Liver (tissue), 9 donors: ENCODE data around the gene ANAPC10. TPM values are rescaled to one million over a fixed set of nuclear protein-coding genes. Genes with fewer than 3 reads are reported as not detected.

ENCODE experiments used
- DNase-seq: peaks from one replicate; pipeline ENCODE4 v3.0.0-alpha.2; 2017; ENCODE audit warnings: low spot score
- H3K27ac ChIP-seq, 2 donors: one replicate each; pipeline ENCODE4 v1.7.0; 2013; ENCODE audit warnings: inconsistent platforms in 2 of 2, low read length in 2 of 2, control low read depth in 1 of 2, low read depth in 1 of 2, mild to moderate bottlenecking in 1 of 2
- H3K27me3 ChIP-seq, 4 donors: one replicate each; pipeline versions ENCODE4 v1.6.1 to v1.7.0; 2013; ENCODE audit warnings: low read length in 3 of 4, inconsistent platforms in 1 of 4, mild to moderate bottlenecking in 1 of 4, moderate library complexity in 1 of 4; ENCODE audit not compliant: control insufficient read depth in 4 of 4, insufficient read depth in 4 of 4
- H3K36me3 ChIP-seq, 4 donors: one replicate each; pipeline versions ENCODE4 v1.6.1 to v1.7.0; 2013; ENCODE audit warnings: low read length in 3 of 4, mild to moderate bottlenecking in 3 of 4, low read depth in 1 of 4, moderate library complexity in 1 of 4; ENCODE audit not compliant: control insufficient read depth in 4 of 4, insufficient read depth in 3 of 4
- H3K4me1 ChIP-seq, 4 donors: one replicate each; pipeline versions ENCODE4 v1.6.1 to v1.7.0; 2013; ENCODE audit warnings: low read length in 3 of 4, mild to moderate bottlenecking in 3 of 4, moderate library complexity in 1 of 4; ENCODE audit not compliant: control insufficient read depth in 4 of 4, insufficient read depth in 4 of 4
- H3K4me3 ChIP-seq, 3 donors: one replicate each; pipeline versions ENCODE4 v1.6.1 to v1.7.0; 2013; ENCODE audit warnings: low read length in 3 of 3, control low read depth in 1 of 3, low read depth in 1 of 3, mild to moderate bottlenecking in 1 of 3
- H3K9ac ChIP-seq, 2 donors: one replicate each; pipeline ENCODE4 v1.7.0; 2013; ENCODE audit warnings: low read length in 2 of 2, mild to moderate bottlenecking in 2 of 2, moderate library complexity in 2 of 2, control low read depth in 1 of 2, low read depth in 1 of 2
- H3K9me3 ChIP-seq, 4 donors: one replicate each; pipeline versions ENCODE4 v1.6.1 to v1.7.0; 2013; ENCODE audit warnings: low read length in 3 of 4; ENCODE audit not compliant: control insufficient read depth in 4 of 4
- ATF3 ChIP-seq: IDR thresholded peaks from 2 replicates; pipeline ENCODE4 v1.6.1; 2016; ENCODE audit warnings: antibody characterized with exemption
- CTCF ChIP-seq: fragments of 150-350 bp; IDR thresholded peaks from 2 replicates; pipeline ENCODE4 v1.5.1; 2017; ENCODE audit warnings: improper control_type of control experiment, low read depth, low read length; ENCODE audit not compliant: missing input control
- EGR1 ChIP-seq, 2 donors: IDR thresholded peaks; 2 replicates each; pipeline ENCODE4 v1.6.1; 2016 to 2018; ENCODE audit warnings: antibody characterized with exemption in 2 of 2, low read depth in 2 of 2
- FOXA1 ChIP-seq: IDR thresholded peaks from 2 replicates; pipeline ENCODE4 v1.6.1; 2016; ENCODE audit warnings: antibody characterized with exemption
- FOXA2 ChIP-seq: IDR thresholded peaks from 2 replicates; pipeline ENCODE4 v1.6.1; 2016; ENCODE audit warnings: antibody characterized with exemption
- GABPA ChIP-seq, 2 donors: IDR thresholded peaks in 1 of 2; conservative IDR thresholded peaks in 1 of 2; 2 replicates each; pipeline ENCODE4 v1.6.1; 2016; ENCODE audit warnings: antibody characterized with exemption in 2 of 2, mild to moderate bottlenecking in 1 of 2, moderate library complexity in 1 of 2
- HNF4A ChIP-seq, 2 donors: conservative IDR thresholded peaks; 2 replicates each; pipeline ENCODE4 v1.6.1; 2016; ENCODE audit warnings: antibody characterized with exemption in 2 of 2, mild to moderate bottlenecking in 2 of 2
- HNF4G ChIP-seq: IDR thresholded peaks from 2 replicates; pipeline ENCODE4 v1.6.1; 2016; ENCODE audit warnings: antibody characterized with exemption
- JUND ChIP-seq, 2 donors: IDR thresholded peaks; 2 replicates each; pipeline ENCODE4 v1.6.1; 2016; ENCODE audit warnings: antibody characterized with exemption in 2 of 2
- MAX ChIP-seq: IDR thresholded peaks from 2 replicates; pipeline ENCODE4 v1.6.1; 2016; ENCODE audit warnings: antibody characterized with exemption
- NR2F2 ChIP-seq: IDR thresholded peaks from 2 replicates; pipeline ENCODE4 v1.6.1; 2016; ENCODE audit warnings: antibody characterized with exemption
- RAD21 ChIP-seq, 2 donors: IDR thresholded peaks; 2 replicates each; pipeline ENCODE4 v1.6.1; 2016; ENCODE audit warnings: antibody characterized with exemption in 2 of 2, mild to moderate bottlenecking in 2 of 2
- REST ChIP-seq: IDR thresholded peaks from 2 replicates; pipeline ENCODE4 v1.6.1; 2016; ENCODE audit warnings: antibody characterized with exemption, mild to moderate bottlenecking
- RXRA ChIP-seq, 2 donors: IDR thresholded peaks; 2 replicates each; pipeline ENCODE4 v1.6.1; 2017 to 2018; ENCODE audit warnings: antibody characterized with exemption in 2 of 2, mild to moderate bottlenecking in 1 of 2
- SP1 ChIP-seq: IDR thresholded peaks from 2 replicates; pipeline ENCODE4 v1.6.1; 2018; ENCODE audit warnings: antibody characterized with exemption, mild to moderate bottlenecking
- TAF1 ChIP-seq: conservative IDR thresholded peaks from 2 replicates; pipeline ENCODE4 v1.6.1; 2016; ENCODE audit warnings: antibody characterized with exemption, mild to moderate bottlenecking
- YY1 ChIP-seq: IDR thresholded peaks from 2 replicates; pipeline ENCODE4 v1.6.1; 2016; ENCODE audit warnings: antibody characterized with exemption, mild to moderate bottlenecking
- ZBTB33 ChIP-seq: IDR thresholded peaks from 2 replicates; pipeline ENCODE4 v1.6.1; 2016; ENCODE audit warnings: antibody characterized with exemption
- WGBS: extraction: QIAGEN DNeasy Blood & Tissue Kit; methylation state at CpG from one replicate; pipeline ENCODE4 v1.1.7; 2013; 5-methylcytosine and 5-hydroxymethylcytosine counted together
- polyA plus RNA-seq, 2 donors: library from polyadenylated mRNA; stranded (reverse) in 1 of 2; unstranded in 1 of 2; fragments of 200-250 nt in 1 of 2; fragments of >200 nt in 1 of 2; fragmentation: Nextera tagmentation in 1 of 2; extraction: Ambion mirVana in 1 of 2; gene quantifications; one replicate each; pipeline versions ENCODE4 v1.2.1 to v1.2.3, GENCODE V29; 2013 to 2015
- total RNA-seq, 2 donors: library from RNA; depleted of rRNA; stranded (reverse); fragments of >200 nt; gene quantifications; one replicate each; pipeline ENCODE4 v1.2.3, GENCODE V29; 2014
- donor health status: healthy.
- donor health status: healthy.
- donor health status: healthy.
- donor health status: healthy.
- donor health status: healthy.

Gene ANAPC10
- total and polyA plus RNA-seq, 4 donors, result 6.2 to 16.1 (median 14.5) TPM

GRCh38 chr4:145056325-145057130, 41.5 kb downstream of the ANAPC10 start:
- Histone ChIP-seq H3K4me3 (no peak overlapping the region), H3K4me1 (no peaks in the 10 kb centered on the region), H3K9ac (no peak overlapping the region), H3K27ac (no peak overlapping the region), H3K27me3 (no peaks in the 10 kb centered on the region), H3K9me3 (no peaks in the 10 kb centered on the region), H3K36me3 (no peaks in the 10 kb centered on the region)
- DNase-seq, result no peak
- WGBS, result 96% methylated on average over 6 of the region's 6 CpGs
- TF ChIP-seq RAD21 (IDR thresholded peaks at IDR 0.05) (no peak), NR2F2 (no peak), RXRA (IDR thresholded peaks at IDR 0.05) (no peak), FOXA1 (no peak), REST (no peak), FOXA2 (no peak), MAX (no peak), TAF1 (no peak), HNF4G (no peak), ATF3 (no peak), HNF4A (conservative IDR thresholded peaks at IDR 0.05) (no peak), EGR1 (IDR thresholded peaks at IDR 0.05; ENCODE audit: low read depth in 2 of 2) (no peak), SP1 (no peak), YY1 (no peak), ZBTB33 (no peak), GABPA (IDR thresholded peaks at IDR 0.05 in 1 of 2, conservative IDR thresholded peaks at IDR 0.05 in 1 of 2) (no peak), JUND (IDR thresholded peaks at IDR 0.05) (no peak), CTCF (no peak)
